ENCODE measurements around the gene PARD6A.
A peak's percentile ranks its signal among the peaks of the same experiment; 100 is the strongest.

PARD6A gene

DNA sequence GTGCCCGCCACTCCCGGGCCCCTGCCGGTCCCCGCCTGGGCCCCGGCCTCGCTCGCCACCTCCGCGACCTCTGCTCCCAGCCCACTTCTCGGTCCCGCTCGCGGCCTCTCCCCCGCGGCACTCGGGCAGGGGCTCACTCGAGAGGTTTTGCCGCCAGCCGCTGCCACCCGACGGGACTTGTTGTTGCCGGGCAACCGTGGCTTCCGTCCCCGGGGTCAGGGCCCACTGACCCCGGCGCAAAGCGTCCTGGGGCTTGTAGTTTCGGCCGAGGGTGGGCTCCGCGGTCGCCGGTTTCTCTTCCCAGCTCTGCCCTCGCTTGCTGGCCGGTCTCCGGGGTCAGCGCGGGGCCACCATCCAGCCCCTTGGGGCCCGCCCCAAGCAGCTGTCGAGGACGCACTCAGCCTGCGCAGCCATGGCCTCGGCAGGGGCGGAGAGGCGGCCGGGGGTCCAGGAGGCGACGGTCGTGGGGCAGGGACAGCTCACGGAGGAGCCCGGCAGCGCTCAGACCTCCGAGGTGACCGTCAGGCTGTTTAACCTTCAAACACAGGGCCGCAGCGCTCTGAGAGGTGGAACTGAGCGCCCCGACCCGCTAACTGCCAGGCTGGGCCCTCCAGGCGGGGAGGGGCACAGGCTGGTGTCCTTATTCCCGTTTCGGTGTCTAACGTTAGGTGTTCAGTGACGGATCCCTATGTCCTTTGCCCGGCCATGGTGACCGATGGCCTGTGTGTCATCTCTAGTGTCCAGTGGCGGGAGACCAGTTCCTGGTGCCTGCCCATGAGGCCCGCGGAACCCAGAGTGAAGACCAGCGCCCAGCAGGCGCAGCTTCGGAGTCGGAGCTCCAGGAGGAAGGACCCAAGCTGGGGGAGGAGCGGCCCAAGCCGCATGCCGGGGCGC is 6.0 kb downstream of the PARD6A start, which contains the start of the genes C16orf86 and ENKD1:
Gene C16orf86, plus strand, starts transcription at position 256 of the 894 bp plus-strand sequence. Its CDS starts 157 bp downstream, at position 413.
Gene ENKD1, minus strand, starts transcription at position 192 of the 894 bp plus-strand sequence. CDS start 308 bp downstream, outside the sequence.
- DNase-seq (ENCODE audit: low read depth in 2 of 2): peak; percentile 65 to 74

GRCh38 chr16:67667453-67667816 is 6.7 kb downstream of the PARD6A start:
- DNase-seq (ENCODE audit: low read depth in 2 of 2): no peak

- peak; percentile 72 to 80 for DNase-seq (ENCODE audit: low read depth in 2 of 2)
Measured at GRCh38 chr16:67667817-67668494, 7.2 kb downstream of the PARD6A start.

- DNase-seq (ENCODE audit: low read depth in 2 of 2): no peak
Measured at GRCh38 chr16:67668495-67669157, 7.9 kb downstream of the PARD6A start.

DNA sequence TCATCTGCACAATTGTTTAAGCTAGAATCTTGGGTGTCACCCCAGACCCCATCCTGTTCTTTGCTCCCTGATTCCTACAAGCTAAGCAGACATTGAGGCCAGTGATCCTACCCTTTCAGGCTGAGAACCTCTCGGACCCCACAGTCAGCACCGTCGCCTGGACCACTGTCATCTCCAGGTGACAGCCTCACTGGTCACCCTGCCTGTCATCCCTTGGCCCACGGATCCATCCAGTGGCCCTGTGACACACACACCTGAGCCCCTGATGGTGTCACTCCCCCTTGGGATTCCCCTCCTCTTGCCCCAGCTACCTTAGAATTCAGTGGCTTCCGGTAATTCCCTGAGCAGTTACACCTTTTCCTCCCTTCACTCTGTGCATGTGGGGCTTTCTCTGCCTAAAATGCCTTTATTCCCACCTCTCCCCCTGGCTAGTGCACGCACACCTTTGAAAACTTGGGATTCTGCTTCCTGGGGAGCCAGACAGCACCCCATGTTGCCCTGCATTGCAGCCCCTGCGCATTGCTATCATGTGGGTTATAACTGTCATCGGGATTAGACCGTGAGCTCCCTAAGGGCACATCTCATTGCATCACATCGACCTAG is 8.8 kb downstream of the PARD6A start:
- no peak for DNase-seq (ENCODE audit: low read depth in 2 of 2)

GRCh38 chr16:67672306-67672705 is 11.5 kb downstream of the PARD6A start:
- no peak for DNase-seq (ENCODE audit: low read depth in 2 of 2)

- DNase-seq (ENCODE audit: low read depth in 2 of 2): no peak
Measured at GRCh38 chr16:67672739-67673662, 12.2 kb downstream of the PARD6A start.

- DNase-seq (ENCODE audit: low read depth in 2 of 2): no peak
Measured at GRCh38 chr16:67673712-67674580, 13.2 kb downstream of the PARD6A start.

DNA sequence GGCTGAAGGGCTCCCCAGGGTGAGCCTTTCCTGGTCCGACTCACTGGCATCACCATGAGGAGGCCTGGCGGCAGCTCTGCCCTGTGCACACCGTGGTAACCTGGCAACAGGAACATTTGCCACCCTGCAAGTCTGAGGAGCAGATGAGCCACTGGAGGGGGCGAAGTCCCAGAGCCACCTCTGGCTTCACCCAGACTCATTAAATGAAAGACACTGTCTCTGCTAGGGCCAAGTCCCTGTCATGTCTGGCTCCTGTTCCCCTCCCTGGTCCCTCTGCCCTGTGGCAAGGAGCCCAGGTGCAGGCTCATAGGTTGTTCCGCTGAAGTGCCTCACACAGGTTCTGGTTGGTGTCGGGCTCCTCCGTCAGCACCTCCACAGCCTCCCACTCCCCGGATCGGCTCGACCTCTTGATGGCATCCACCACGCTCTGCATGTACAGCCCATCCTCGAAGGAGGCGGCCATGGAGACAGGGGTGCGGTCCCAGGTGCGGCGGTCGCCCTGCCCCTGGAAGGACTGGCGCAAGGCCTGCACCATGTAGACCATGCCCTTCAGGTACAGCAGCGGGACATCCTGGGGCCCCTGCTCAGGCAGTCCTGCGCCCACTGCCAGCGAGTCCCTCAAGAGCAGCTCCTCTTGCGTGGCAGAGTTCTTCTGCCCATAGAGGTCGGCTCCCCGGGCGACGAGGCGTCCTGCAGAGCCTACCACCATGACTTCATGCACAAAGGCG is 14.3 kb downstream of the PARD6A start:
- no peak for DNase-seq (ENCODE audit: low read depth in 2 of 2)

GRCh38 chr16:67675579-67675935 is 14.8 kb downstream of the PARD6A start:
- no peak for DNase-seq (ENCODE audit: low read depth in 2 of 2)

DNA sequence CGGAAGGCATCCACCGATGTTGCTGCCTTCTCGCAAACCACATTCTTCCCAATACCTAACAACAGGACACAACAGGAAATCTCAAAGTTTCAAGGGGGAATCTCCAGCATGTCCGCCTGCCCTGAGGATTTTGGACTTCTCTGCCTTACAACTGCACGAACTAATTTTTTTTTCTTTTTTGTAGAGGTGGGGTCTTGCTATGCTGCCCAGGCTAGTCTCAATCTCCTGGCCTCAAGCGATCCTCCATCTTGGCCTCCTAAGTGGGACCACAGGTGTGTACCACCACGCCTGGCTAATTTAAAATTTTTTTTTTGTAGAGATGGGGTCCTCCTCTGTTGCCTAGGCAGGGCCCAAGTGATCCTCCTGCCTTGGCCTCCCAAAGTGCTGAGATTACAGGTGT is 15.2 kb downstream of the PARD6A start:
- DNase-seq (ENCODE audit: low read depth in 2 of 2): no peak

DNA sequence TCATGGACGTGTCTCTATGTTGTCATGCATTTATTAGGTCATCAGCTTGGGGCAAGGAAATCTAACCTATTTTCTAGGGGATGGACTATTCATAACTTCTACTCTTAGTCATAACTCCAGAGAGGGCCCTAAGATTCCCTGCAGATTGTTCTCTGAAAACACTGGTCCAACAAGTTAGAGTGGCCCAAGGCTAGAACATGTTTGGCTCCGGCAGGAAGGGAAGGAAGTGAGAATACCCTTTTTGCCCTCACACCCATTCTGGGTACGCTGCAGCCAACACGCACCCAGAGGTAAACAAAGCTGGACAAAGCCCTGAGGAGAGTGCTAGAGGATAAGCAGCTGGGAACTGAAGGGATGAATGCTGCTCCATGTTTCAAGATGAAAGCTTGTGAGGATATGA is 15.8 kb downstream of the PARD6A start:
- DNase-seq (ENCODE audit: low read depth in 2 of 2): no peak

DNA sequence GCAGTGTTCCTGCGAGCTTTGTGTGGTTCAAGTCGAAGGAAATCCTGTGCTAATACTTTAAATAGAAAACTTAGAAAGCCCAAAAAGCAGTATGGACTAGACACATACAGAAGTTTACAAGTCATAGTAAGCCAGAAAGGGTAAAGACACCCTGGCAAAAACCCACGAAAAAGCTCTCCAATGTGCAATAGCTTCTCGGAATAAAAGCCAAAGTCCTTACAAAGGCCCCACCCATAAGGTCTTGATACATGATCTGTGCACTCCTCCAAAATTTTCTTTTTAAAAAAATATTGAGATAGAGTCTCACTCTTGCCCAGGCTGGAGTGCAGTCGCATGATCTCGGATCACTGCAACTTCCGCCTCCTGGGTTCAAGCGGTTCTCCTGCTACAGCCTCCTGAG is 16.2 kb downstream of the PARD6A start:
- DNase-seq (ENCODE audit: low read depth in 2 of 2): no peak

- no peak for DNase-seq (ENCODE audit: low read depth in 2 of 2)
Measured at GRCh38 chr16:67677712-67678111, 17.0 kb downstream of the PARD6A start.

DNA sequence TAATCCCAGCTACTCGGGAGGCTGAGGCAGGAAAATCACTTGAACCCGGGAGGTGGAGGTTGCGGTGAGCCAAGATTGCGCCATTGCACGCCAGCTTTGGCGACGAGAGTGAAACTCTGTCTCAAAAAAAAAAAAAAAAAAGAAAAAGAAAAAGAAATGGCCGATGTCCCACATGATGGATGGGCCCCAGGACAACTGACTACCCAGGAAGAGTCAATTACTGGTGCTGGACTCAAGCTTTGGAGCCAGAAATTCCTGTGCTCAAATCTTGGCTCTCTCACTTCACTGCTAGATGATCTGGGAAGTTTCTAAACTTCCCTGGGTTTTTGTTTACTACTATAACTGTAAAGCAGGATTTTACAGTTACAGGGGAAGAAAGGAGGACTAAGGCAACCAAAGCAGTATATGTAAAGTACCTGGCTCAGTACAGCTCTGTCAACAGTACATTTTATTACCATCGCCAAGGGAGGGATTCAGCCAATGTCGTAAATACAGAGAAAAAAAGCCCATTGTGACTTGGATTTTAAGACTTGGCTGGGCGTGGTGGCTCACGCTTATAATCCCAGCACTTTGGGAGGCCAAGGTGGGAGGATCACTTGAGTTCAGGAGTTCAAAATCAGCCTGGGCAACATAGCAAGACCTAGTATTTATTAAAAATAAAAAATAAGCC is 17.7 kb downstream of the PARD6A start:
- no peak for DNase-seq (ENCODE audit: low read depth in 2 of 2)

DNA sequence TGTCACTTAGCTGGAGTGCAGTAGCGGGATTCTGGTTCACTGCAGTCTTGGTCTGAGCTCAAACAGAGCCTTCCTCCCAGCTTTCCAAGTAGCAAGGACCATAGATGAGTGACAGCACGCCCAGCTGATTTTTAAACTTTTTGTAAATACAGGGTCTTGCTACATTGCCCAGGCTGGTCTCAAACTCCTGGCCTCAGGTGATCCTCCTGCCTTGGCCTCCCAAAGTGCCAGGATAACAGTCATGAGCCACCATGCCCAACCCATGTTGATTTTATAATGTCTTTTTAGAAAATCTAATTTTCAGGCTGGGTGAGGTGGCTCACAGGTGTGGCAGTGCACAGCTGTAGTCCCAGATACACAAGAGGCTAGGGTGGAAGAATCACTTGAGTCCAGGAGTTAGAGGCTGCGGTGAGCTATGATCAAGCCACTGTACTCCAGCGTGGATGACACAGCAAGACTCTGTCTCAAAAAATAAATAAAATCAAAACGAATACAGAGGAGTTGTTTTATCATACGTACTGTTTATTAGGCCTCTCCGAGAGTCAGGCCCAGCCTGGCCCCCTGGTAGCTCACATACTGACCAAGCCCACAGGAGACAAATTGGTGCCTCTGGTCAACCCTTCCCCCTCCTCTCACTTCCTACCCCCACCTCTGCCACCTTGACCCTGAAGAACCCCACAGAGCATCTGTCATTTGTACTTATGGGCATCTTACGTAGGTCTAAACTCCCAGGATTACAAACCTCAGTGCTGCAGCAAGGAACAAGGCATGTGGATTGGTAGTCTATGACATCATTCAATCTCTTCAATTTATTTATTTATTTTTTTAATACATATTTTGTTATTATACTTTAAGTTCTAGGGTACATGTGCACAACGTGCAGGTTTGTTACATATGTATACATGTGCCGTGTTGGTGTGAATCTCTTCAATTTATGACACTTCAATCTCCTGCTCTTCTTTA is 19.5 kb downstream of the PARD6A start:
- DNase-seq (ENCODE audit: low read depth in 2 of 2): no peak

DNA sequence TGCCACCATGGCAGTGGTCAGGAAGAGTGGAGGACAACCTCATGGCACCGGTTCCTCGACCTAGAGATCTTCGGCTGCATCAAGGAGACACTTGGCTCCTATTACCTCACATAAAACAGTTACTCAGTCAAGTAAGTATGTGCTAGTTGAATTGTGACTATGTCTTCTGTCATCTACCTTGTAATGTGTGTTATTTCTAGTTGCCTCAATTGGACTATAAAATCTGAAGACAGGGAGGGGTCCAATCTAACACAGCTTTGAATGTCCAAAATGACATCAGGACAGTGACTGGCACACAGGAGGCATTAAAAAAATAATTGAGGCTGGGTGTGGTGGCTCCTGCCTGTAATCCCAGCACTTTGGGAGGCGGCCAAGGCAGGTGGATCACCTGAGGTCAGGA is 23.0 kb downstream of the PARD6A start:
- DNase-seq (ENCODE audit: low read depth in 2 of 2): no peak

Measured in stimulated activated CD8-positive, alpha-beta memory T cell treated with anti-CD3 and anti-CD28 coated beads, Interleukin-15, amount 100 ng/mL, for 48 hours (primary cell).